ENCODE results near the gene RBM44. TPM values are rescaled to one million over a fixed set of nuclear protein-coding genes. Genes with fewer than 3 reads are reported as not detected.

The RBM44 gene
- total and polyA plus RNA-seq, 4 donors = 0.02 to 0.75 (median 0.15) TPM

DNA sequence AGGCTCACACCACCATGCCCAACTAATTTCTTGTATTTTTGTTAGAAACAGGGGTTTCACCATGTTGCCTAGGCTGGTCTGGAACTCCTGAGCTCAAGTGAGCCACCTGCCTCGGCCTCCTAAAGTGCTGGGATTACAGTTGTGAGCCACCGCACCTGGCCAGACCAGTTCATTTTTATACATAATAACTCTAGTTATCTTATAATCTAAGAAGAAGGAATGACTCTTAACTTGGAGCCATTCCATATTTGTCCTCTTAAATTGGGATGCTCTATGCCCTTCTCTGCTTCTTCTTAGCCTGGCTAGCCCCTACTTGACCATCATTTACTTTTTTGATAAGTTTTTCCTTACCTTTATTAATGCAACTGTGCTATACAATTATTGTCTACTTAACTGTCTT, 2.9 kb downstream of the RBM44 start:
- Histone ChIP-seq H3K4me1 (ENCODE audit: control insufficient read depth in 4 of 4, insufficient read depth in 4 of 4, low read length in 3 of 4) (no peaks in the 10 kb centered on the region), H3K9me3 (ENCODE audit: control insufficient read depth in 4 of 4, low read length in 3 of 4) (peaks cover 0 to 6% (median 4%) of the 10 kb centered on the region in 4 donors), H3K9ac (ENCODE audit: low read depth in 1 of 2, low read length in 2 of 2) (no peak overlapping the region), H3K36me3 (ENCODE audit: control insufficient read depth in 4 of 4, insufficient read depth in 3 of 4, low read depth in 1 of 4, low read length in 3 of 4) (no peaks in the 10 kb centered on the region), H3K27ac (ENCODE audit: low read depth in 1 of 2, low read length in 2 of 2) (no peak overlapping the region), H3K27me3 (ENCODE audit: control insufficient read depth in 4 of 4, insufficient read depth in 4 of 4, low read length in 3 of 4) (no peaks in the 10 kb centered on the region), H3K4me3 (ENCODE audit: low read depth in 1 of 3, low read length in 3 of 3) (no peak overlapping the region)
- WGBS = 93% methylated on average over 2 of the region's 2 CpGs
- no peak for DNase-seq (ENCODE audit: low spot score)
- no peak for TF ChIP-seq FOXA2 (IDR thresholded peaks at IDR 0.05)
- TF ChIP-seq HNF4A (conservative IDR thresholded peaks at IDR 0.05) = no peak
- TF ChIP-seq, protein P1, sequence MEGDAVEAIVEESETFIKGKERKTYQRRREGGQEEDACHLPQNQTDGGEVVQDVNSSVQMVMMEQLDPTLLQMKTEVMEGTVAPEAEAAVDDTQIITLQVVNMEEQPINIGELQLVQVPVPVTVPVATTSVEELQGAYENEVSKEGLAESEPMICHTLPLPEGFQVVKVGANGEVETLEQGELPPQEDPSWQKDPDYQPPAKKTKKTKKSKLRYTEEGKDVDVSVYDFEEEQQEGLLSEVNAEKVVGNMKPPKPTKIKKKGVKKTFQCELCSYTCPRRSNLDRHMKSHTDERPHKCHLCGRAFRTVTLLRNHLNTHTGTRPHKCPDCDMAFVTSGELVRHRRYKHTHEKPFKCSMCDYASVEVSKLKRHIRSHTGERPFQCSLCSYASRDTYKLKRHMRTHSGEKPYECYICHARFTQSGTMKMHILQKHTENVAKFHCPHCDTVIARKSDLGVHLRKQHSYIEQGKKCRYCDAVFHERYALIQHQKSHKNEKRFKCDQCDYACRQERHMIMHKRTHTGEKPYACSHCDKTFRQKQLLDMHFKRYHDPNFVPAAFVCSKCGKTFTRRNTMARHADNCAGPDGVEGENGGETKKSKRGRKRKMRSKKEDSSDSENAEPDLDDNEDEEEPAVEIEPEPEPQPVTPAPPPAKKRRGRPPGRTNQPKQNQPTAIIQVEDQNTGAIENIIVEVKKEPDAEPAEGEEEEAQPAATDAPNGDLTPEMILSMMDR (IDR thresholded peaks at IDR 0.05; ENCODE audit: low read depth, low read length, missing input control) = no peak
- TF ChIP-seq, protein P2, sequence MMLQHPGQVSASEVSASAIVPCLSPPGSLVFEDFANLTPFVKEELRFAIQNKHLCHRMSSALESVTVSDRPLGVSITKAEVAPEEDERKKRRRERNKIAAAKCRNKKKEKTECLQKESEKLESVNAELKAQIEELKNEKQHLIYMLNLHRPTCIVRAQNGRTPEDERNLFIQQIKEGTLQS (IDR thresholded peaks at IDR 0.05) = no peak
- TF ChIP-seq HNF4G (IDR thresholded peaks at IDR 0.05) = no peak
- TF ChIP-seq SP1 (IDR thresholded peaks at IDR 0.05) = no peak
- no peak for TF ChIP-seq RAD21 (IDR thresholded peaks at IDR 0.05)

- no peak for TF ChIP-seq GABPA (IDR thresholded peaks at IDR 0.05 in 1 of 2, conservative IDR thresholded peaks at IDR 0.05 in 1 of 2)
- TF ChIP-seq, protein P3, sequence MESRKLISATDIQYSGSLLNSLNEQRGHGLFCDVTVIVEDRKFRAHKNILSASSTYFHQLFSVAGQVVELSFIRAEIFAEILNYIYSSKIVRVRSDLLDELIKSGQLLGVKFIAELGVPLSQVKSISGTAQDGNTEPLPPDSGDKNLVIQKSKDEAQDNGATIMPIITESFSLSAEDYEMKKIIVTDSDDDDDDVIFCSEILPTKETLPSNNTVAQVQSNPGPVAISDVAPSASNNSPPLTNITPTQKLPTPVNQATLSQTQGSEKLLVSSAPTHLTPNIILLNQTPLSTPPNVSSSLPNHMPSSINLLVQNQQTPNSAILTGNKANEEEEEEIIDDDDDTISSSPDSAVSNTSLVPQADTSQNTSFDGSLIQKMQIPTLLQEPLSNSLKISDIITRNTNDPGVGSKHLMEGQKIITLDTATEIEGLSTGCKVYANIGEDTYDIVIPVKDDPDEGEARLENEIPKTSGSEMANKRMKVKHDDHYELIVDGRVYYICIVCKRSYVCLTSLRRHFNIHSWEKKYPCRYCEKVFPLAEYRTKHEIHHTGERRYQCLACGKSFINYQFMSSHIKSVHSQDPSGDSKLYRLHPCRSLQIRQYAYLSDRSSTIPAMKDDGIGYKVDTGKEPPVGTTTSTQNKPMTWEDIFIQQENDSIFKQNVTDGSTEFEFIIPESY (IDR thresholded peaks at IDR 0.05) = no peak
- no peak for TF ChIP-seq RXRA (IDR thresholded peaks at IDR 0.05)
- no peak for TF ChIP-seq FOXA1 (IDR thresholded peaks at IDR 0.05)
- TF ChIP-seq HNF4G (IDR thresholded peaks at IDR 0.05) = no peak
- TF ChIP-seq, protein P4, sequence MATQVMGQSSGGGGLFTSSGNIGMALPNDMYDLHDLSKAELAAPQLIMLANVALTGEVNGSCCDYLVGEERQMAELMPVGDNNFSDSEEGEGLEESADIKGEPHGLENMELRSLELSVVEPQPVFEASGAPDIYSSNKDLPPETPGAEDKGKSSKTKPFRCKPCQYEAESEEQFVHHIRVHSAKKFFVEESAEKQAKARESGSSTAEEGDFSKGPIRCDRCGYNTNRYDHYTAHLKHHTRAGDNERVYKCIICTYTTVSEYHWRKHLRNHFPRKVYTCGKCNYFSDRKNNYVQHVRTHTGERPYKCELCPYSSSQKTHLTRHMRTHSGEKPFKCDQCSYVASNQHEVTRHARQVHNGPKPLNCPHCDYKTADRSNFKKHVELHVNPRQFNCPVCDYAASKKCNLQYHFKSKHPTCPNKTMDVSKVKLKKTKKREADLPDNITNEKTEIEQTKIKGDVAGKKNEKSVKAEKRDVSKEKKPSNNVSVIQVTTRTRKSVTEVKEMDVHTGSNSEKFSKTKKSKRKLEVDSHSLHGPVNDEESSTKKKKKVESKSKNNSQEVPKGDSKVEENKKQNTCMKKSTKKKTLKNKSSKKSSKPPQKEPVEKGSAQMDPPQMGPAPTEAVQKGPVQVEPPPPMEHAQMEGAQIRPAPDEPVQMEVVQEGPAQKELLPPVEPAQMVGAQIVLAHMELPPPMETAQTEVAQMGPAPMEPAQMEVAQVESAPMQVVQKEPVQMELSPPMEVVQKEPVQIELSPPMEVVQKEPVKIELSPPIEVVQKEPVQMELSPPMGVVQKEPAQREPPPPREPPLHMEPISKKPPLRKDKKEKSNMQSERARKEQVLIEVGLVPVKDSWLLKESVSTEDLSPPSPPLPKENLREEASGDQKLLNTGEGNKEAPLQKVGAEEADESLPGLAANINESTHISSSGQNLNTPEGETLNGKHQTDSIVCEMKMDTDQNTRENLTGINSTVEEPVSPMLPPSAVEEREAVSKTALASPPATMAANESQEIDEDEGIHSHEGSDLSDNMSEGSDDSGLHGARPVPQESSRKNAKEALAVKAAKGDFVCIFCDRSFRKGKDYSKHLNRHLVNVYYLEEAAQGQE (IDR thresholded peaks at IDR 0.05) = no peak
- no peak for TF ChIP-seq NR2F2 (IDR thresholded peaks at IDR 0.05)
- TF ChIP-seq, protein P1 (IDR thresholded peaks at IDR 0.05; ENCODE audit: low read depth, low read length, missing input control) = no peak
- no peak for TF ChIP-seq YY1 (IDR thresholded peaks at IDR 0.05)
- TF ChIP-seq HNF4A (conservative IDR thresholded peaks at IDR 0.05) = no peak
- no peak for TF ChIP-seq FOXA2 (IDR thresholded peaks at IDR 0.05)
- TF ChIP-seq RAD21 (IDR thresholded peaks at IDR 0.05) = no peak
- TF ChIP-seq SP1 (IDR thresholded peaks at IDR 0.05) = no peak
- H3K4me1 ChIP-seq (ENCODE audit: control insufficient read depth in 4 of 4, insufficient read depth in 4 of 4, low read length in 3 of 4) = no peaks in the 10 kb centered on the region
- 75% methylated on average over 2 of the region's 2 CpGs for whole genome bisulfite sequencing
- DNase-seq (ENCODE audit: low spot score) = no peak
- H3K9ac ChIP-seq (ENCODE audit: low read depth in 1 of 2, low read length in 2 of 2) = no peak overlapping the region
- H3K9me3 ChIP-seq (ENCODE audit: control insufficient read depth in 4 of 4, low read length in 3 of 4) = peaks cover 0 to 1% (median 0%) of the 10 kb centered on the region in 4 donors
- H3K4me3 ChIP-seq (ENCODE audit: low read depth in 1 of 3, low read length in 3 of 3) = no peak overlapping the region
- H3K36me3 ChIP-seq (ENCODE audit: control insufficient read depth in 4 of 4, insufficient read depth in 3 of 4, low read depth in 1 of 4, low read length in 3 of 4) = no peaks in the 10 kb centered on the region
- no peaks in the 10 kb centered on the region for H3K27me3 ChIP-seq (ENCODE audit: control insufficient read depth in 4 of 4, insufficient read depth in 4 of 4, low read length in 3 of 4)
- no peak overlapping the region for H3K27ac ChIP-seq (ENCODE audit: low read depth in 1 of 2, low read length in 2 of 2)
Measured at GRCh38 chr2:237806334-237806733, 7.8 kb downstream of the RBM44 start.
